ENCODE results near the gene FBN2. TPM values are rescaled to one million over a fixed set of nuclear protein-coding genes. Genes with fewer than 3 reads are reported as not detected.

The FBN2 gene
- total RNA-seq, 1 experiment from 2014 or later, result 0.42 TPM

- Histone ChIP-seq H3K9me3 (ENCODE audit: control insufficient read depth in 1 of 2, insufficient read depth in 1 of 2, low read depth in 1 of 2, low read length in 2 of 2) (no peaks in the 10 kb centered on the region), H2AFZ (ENCODE audit: low read depth, low read length, poor library complexity, severe bottlenecking) (no peak overlapping the region), H3K9me2 (ENCODE audit: insufficient read depth) (no peaks in the 10 kb centered on the region), H3K36me3 (ENCODE audit: control insufficient read depth in 1 of 2, insufficient read depth in 2 of 2, low read length in 2 of 2) (no peaks in the 10 kb centered on the region), H3K79me2 (ENCODE audit: insufficient read depth, low read length) (no peaks in the 10 kb centered on the region), H3K9ac (ENCODE audit: low read length) (no peak overlapping the region), H3K27me3 (ENCODE audit: insufficient read depth, low read length) (no peaks in the 10 kb centered on the region), H3K4me2 (ENCODE audit: low read length) (no peak overlapping the region), H3K4me3 (replicated peaks in 1 of 2; ENCODE audit: low read depth in 1 of 2, low read length in 2 of 2) (no peak overlapping the region), H3K4me1 (ENCODE audit: control insufficient read depth in 1 of 2, insufficient read depth in 2 of 2, low read length in 2 of 2) (no peaks in the 10 kb centered on the region), H4K20me1 (ENCODE audit: insufficient read depth) (no peaks in the 10 kb centered on the region), H3K27ac (ENCODE audit: low read depth, low read length) (no peak overlapping the region)
- ATAC-seq (no peak), DNase-seq (ENCODE audit: low read depth, low spot score) (no peak)
- ChIA-PET POLR2A (no interaction called here), CTCF (no interaction called here), RAD21 (ENCODE audit: low non-redundant PET in 1 of 2, low total read pairs in 2 of 2, uncharacterized antibody in 2 of 2, unreplicated experiment in 2 of 2) (no interaction called here)
- TF ChIP-seq RAD21 (IDR thresholded peaks at IDR 0.05; ENCODE audit: low read depth) (no peak), FOSL1 (IDR thresholded peaks at IDR 0.05; ENCODE audit: low read depth) (no peak), ZFX (IDR thresholded peaks at IDR 0.05) (no peak), SRF (IDR thresholded peaks at IDR 0.05; ENCODE audit: low read depth) (no peak), JUND (IDR thresholded peaks at IDR 0.05) (no peak), SP1 (IDR thresholded peaks at IDR 0.05; ENCODE audit: low read depth) (no peak), ZNF274 (IDR thresholded peaks at IDR 0.05; ENCODE audit: low read depth, low read length) (no peak)
- TF ChIP-seq, protein P1, sequence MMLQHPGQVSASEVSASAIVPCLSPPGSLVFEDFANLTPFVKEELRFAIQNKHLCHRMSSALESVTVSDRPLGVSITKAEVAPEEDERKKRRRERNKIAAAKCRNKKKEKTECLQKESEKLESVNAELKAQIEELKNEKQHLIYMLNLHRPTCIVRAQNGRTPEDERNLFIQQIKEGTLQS (IDR thresholded peaks at IDR 0.05), result no peak
- intact Hi-C loops (cut with micrococcal nuclease), result no loop called here
- BruUV-seq (replicated peaks), result no TSS peak
Measured at GRCh38 chr5:128477944-128478343, 60.1 kb downstream of the FBN2 start.

- Histone ChIP-seq H3K36me3 (ENCODE audit: control insufficient read depth in 1 of 2, insufficient read depth in 2 of 2, low read length in 2 of 2) (no peaks in the 10 kb centered on the region), H3K4me3 (replicated peaks in 1 of 2; ENCODE audit: low read depth in 1 of 2, low read length in 2 of 2) (no peak overlapping the region), H3K9me2 (ENCODE audit: insufficient read depth) (no peaks in the 10 kb centered on the region), H3K9ac (ENCODE audit: low read length) (no peak overlapping the region), H3K4me2 (ENCODE audit: low read length) (no peak overlapping the region), H4K20me1 (ENCODE audit: insufficient read depth) (no peaks in the 10 kb centered on the region), H3K4me1 (ENCODE audit: control insufficient read depth in 1 of 2, insufficient read depth in 2 of 2, low read length in 2 of 2) (no peaks in the 10 kb centered on the region), H2AFZ (ENCODE audit: low read depth, low read length, poor library complexity, severe bottlenecking) (no peak overlapping the region), H3K9me3 (ENCODE audit: control insufficient read depth in 1 of 2, insufficient read depth in 1 of 2, low read depth in 1 of 2, low read length in 2 of 2) (no peaks in the 10 kb centered on the region), H3K79me2 (ENCODE audit: insufficient read depth, low read length) (no peaks in the 10 kb centered on the region), H3K27ac (ENCODE audit: low read depth, low read length) (no peak overlapping the region), H3K27me3 (ENCODE audit: insufficient read depth, low read length) (no peaks in the 10 kb centered on the region)
- ChIA-PET POLR2A (no interaction called here), CTCF (no interaction called here), RAD21 (ENCODE audit: low non-redundant PET in 1 of 2, low total read pairs in 2 of 2, uncharacterized antibody in 2 of 2, unreplicated experiment in 2 of 2) (no interaction called here)
- no peak for TF ChIP-seq TCF7L2 (IDR thresholded peaks at IDR 0.05; ENCODE audit: borderline replicate concordance, extremely low read depth, insufficient read depth, insufficient read length)
- no peak for TF ChIP-seq SIN3A (IDR thresholded peaks at IDR 0.05; ENCODE audit: low read depth)
- TF ChIP-seq CEBPB (IDR thresholded peaks at IDR 0.05; ENCODE audit: low read depth), result no peak
- TF ChIP-seq, protein P2, sequence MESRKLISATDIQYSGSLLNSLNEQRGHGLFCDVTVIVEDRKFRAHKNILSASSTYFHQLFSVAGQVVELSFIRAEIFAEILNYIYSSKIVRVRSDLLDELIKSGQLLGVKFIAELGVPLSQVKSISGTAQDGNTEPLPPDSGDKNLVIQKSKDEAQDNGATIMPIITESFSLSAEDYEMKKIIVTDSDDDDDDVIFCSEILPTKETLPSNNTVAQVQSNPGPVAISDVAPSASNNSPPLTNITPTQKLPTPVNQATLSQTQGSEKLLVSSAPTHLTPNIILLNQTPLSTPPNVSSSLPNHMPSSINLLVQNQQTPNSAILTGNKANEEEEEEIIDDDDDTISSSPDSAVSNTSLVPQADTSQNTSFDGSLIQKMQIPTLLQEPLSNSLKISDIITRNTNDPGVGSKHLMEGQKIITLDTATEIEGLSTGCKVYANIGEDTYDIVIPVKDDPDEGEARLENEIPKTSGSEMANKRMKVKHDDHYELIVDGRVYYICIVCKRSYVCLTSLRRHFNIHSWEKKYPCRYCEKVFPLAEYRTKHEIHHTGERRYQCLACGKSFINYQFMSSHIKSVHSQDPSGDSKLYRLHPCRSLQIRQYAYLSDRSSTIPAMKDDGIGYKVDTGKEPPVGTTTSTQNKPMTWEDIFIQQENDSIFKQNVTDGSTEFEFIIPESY (IDR thresholded peaks at IDR 0.05; ENCODE audit: extremely low read depth, insufficient replicate concordance, low read length), result no peak
- no peak for TF ChIP-seq RAD21 (IDR thresholded peaks at IDR 0.05; ENCODE audit: low read depth)
- BruUV-seq (replicated peaks), result no TSS peak
- intact Hi-C loops (cut with micrococcal nuclease), result no loop called here
- ATAC-seq (no peak), DNase-seq (ENCODE audit: low read depth, low spot score) (no peak)
Measured at GRCh38 chr5:128475693-128476092, 62.4 kb downstream of the FBN2 start.
